IMR-90 (cell line): ENCODE data around the gene ETV3L. TPM values are rescaled to one million over a fixed set of nuclear protein-coding genes. Genes with fewer than 3 reads are reported as not detected.
A peak's percentile ranks its signal among the peaks of the same experiment; 100 is the strongest.

Experiments
- ATAC-seq: fragments of 200-7000 bp; cut with Tn5 transposase; 2 replicates; pipeline ENCODE4 v1.9.1; 2020; ENCODE audit warnings: low read depth, mild to moderate bottlenecking, moderate library complexity
- BruUV-seq: library from RNA; stranded (reverse); fragments of 400-500 nt; replicated peaks from 2 replicates; lab custom pipeline; 2021; lab: Mats Ljungman, UMichigan
- CTCF ChIA-PET: fragments of 300-600 bp; formaldehyde crosslinking; extraction: SDS; loops from one replicate; lab custom pipeline; 2021; ENCODE audit warnings: antibody characterized with exemption; lab: Yijun Ruan, JAX
- POLR2A ChIA-PET: fragments of 300-600 bp; sonication (Branson Sonifier 250); formaldehyde crosslinking; loops from one replicate; lab custom pipeline; 2022; ENCODE audit warnings: antibody characterized with exemption; ENCODE audit not compliant: unreplicated experiment; lab: Charles Lee
- DNase-seq: peaks from one replicate; pipeline ENCODE4 v3.0.0; 2013
- H2AFZ ChIP-seq: replicated peaks from 2 replicates; pipeline ENCODE3; 2013; ENCODE audit warnings: low read length, mild to moderate bottlenecking; ENCODE audit not compliant: poor library complexity
- H2AK5ac ChIP-seq: 2 replicates; pipeline ENCODE4 v1.6.1; 2013; ENCODE audit warnings: low read depth, low read length, inconsistent platforms
- H2AK9ac ChIP-seq: replicated peaks from 2 replicates; pipeline ENCODE3; 2013; ENCODE audit warnings: mild to moderate bottlenecking, low read depth, low read length, moderate library complexity; ENCODE audit not compliant: poor library complexity
- H2BK120ac ChIP-seq: 2 replicates; pipeline ENCODE4 v1.6.1; 2013; ENCODE audit warnings: low read depth, low read length, inconsistent platforms
- H2BK15ac ChIP-seq: 3 replicates; pipeline ENCODE4 v1.6.1; 2013; ENCODE audit warnings: low read depth, low read length, inconsistent platforms
- H2BK20ac ChIP-seq: 2 replicates; pipeline ENCODE4 v1.6.1; 2013; ENCODE audit warnings: low read depth, mild to moderate bottlenecking, inconsistent platforms, low read length, moderate library complexity
- H2BK5ac ChIP-seq: 2 replicates; pipeline ENCODE4 v1.6.1; 2013; ENCODE audit warnings: mild to moderate bottlenecking, low read depth, low read length, inconsistent platforms; ENCODE audit not compliant: poor library complexity, severe bottlenecking
- H3K14ac ChIP-seq: replicated peaks from 2 replicates; pipeline ENCODE4 v1.6.1; 2013; ENCODE audit warnings: low read depth, low read length, inconsistent platforms
- H3K18ac ChIP-seq: 2 replicates; pipeline ENCODE4 v1.6.1; 2013; ENCODE audit warnings: low read depth, low read length, control low read depth
- H3K23ac ChIP-seq: 2 replicates; pipeline ENCODE4 v1.6.1; 2013; ENCODE audit warnings: low read depth, low read length, inconsistent platforms
- H3K27ac ChIP-seq: 2 replicates; pipeline ENCODE4 v1.5.1; 2013; ENCODE audit warnings: mild to moderate bottlenecking, control low read depth, low read length; ENCODE audit not compliant: insufficient read depth
- H3K27me3 ChIP-seq: 2 replicates; pipeline ENCODE4 v1.6.1; 2013; ENCODE audit warnings: low read length; ENCODE audit not compliant: control insufficient read depth, insufficient read depth
- H3K36me3 ChIP-seq: 2 replicates; pipeline ENCODE4 v1.6.1; 2013; ENCODE audit warnings: low read length, mixed read lengths; ENCODE audit not compliant: control insufficient read depth, insufficient read depth
- H3K4ac ChIP-seq: 2 replicates; pipeline ENCODE4 v1.6.1; 2013; ENCODE audit warnings: low read depth, low read length, inconsistent platforms
- H3K4me1 ChIP-seq: 2 replicates; pipeline ENCODE4 v1.6.1; 2013; ENCODE audit warnings: low read length, mixed read lengths; ENCODE audit not compliant: control insufficient read depth, insufficient read depth
- H3K4me2 ChIP-seq: 2 replicates; pipeline ENCODE4 v1.6.1; 2013; ENCODE audit warnings: low read depth, mild to moderate bottlenecking, control low read depth, low read length, moderate library complexity
- H3K4me3 ChIP-seq: 2 replicates; pipeline ENCODE4 v1.5.1; 2013; ENCODE audit warnings: low read depth, mild to moderate bottlenecking, control low read depth, low read length, moderate library complexity; ENCODE audit not compliant: insufficient read depth
- H3K56ac ChIP-seq: 2 replicates; pipeline ENCODE4 v1.6.1; 2013; ENCODE audit warnings: low read length, inconsistent platforms; ENCODE audit not compliant: insufficient read depth; ENCODE audit errors: extremely low read depth
- H3K79me1 ChIP-seq, 2 experiments: 2 replicates each; pipeline ENCODE4 v1.6.1; 2013; ENCODE audit warnings: low read length in 2 of 2, inconsistent platforms in 1 of 2, low read depth in 1 of 2
- H3K9ac ChIP-seq: 2 replicates; pipeline ENCODE4 v1.6.1; 2013; ENCODE audit warnings: low read depth, low read length, control low read depth
- H3K9me1 ChIP-seq: 2 replicates; pipeline ENCODE4 v1.6.1; 2013; ENCODE audit warnings: low read length, inconsistent platforms; ENCODE audit not compliant: insufficient read depth
- H3K9me3 ChIP-seq: 2 replicates; pipeline ENCODE4 v1.6.1; 2013; ENCODE audit warnings: low read length; ENCODE audit not compliant: control insufficient read depth, insufficient read depth
- H4K20me1 ChIP-seq: 2 replicates; pipeline ENCODE4 v1.6.1; 2013; ENCODE audit warnings: low read length, inconsistent platforms; ENCODE audit not compliant: insufficient read depth
- H4K5ac ChIP-seq: 2 replicates; pipeline ENCODE4 v1.6.1; 2013; ENCODE audit warnings: mild to moderate bottlenecking, low read depth, low read length, control low read depth
- H4K8ac ChIP-seq, 2 experiments: 2 replicates each; pipeline ENCODE4 v1.6.1; 2013; ENCODE audit warnings: low read depth in 2 of 2, low read length in 2 of 2, control low read depth in 1 of 2, inconsistent platforms in 1 of 2
- H4K91ac ChIP-seq: 2 replicates; pipeline ENCODE4 v1.6.1; 2013; ENCODE audit warnings: low read depth, low read length, inconsistent platforms; ENCODE audit not compliant: insufficient read depth
- CEBPB ChIP-seq: IDR thresholded peaks from 2 replicates; pipeline ENCODE4 v1.6.1; 2012; ENCODE audit warnings: low read depth, low read length, improper control_type of control experiment
- CHD1 ChIP-seq: IDR thresholded peaks from 2 replicates; pipeline ENCODE4 v1.6.1; 2012; ENCODE audit warnings: low read depth, low read length, improper control_type of control experiment
- MXI1 ChIP-seq: IDR thresholded peaks from 2 replicates; pipeline ENCODE4 v1.6.1; 2012; ENCODE audit warnings: low read depth, mild to moderate bottlenecking, low read length, moderate library complexity, borderline replicate concordance
- NFE2L2 ChIP-seq: fragments of 150-350 bp; IDR thresholded peaks from 2 replicates; pipeline ENCODE4 v1.6.1; 2016; ENCODE audit warnings: low read depth, mild to moderate bottlenecking, low read length
- POLR2A ChIP-seq: IDR thresholded peaks from 2 replicates; pipeline ENCODE4 v1.6.1; 2012; ENCODE audit warnings: mild to moderate bottlenecking, low read depth, low read length
- RAD21 ChIP-seq: IDR thresholded peaks from 2 replicates; pipeline ENCODE4 v1.6.1; 2012; ENCODE audit warnings: low read length, improper control_type of control experiment
- RFX5 ChIP-seq: IDR thresholded peaks from 2 replicates; pipeline ENCODE4 v1.8.0; 2012; ENCODE audit warnings: low read depth, mild to moderate bottlenecking, low read length, moderate library complexity
- SMC3 ChIP-seq: fragments of 150-350 bp; IDR thresholded peaks from 2 replicates; pipeline ENCODE4 v1.6.1; 2016; ENCODE audit warnings: low read depth, mild to moderate bottlenecking, antibody characterized with exemption, low read length, moderate library complexity
- WGBS, 2 experiments: methylation state at CpG; one replicate each; pipeline versions ENCODE4 v1.1.5 to v1.1.7; 2013; ENCODE audit warnings: missing lambda C conversion rate in 2 of 2; ENCODE audit not compliant: insufficient read length in 1 of 2; ENCODE audit errors: extremely low coverage in 2 of 2; 5-methylcytosine and 5-hydroxymethylcytosine counted together
- dilution Hi-C: fragments of 300-500 bp; cut with HindIII; formaldehyde crosslinking; loops from one replicate; pipeline ENCODE4 v1.14.3; 2018; ENCODE audit warnings: low sequenced_read_pairs; ENCODE audit not compliant: unreplicated experiment
- in situ Hi-C: fragments of 300-500 bp; cut with MboI; formaldehyde crosslinking; loops from 3 replicates; pipeline ENCODE4 v1.14.3; 2019; ENCODE audit warnings: low sequenced_read_pairs, inconsistent platforms, mixed read lengths
- intact Hi-C: fragments of 100-400 bp; cut with micrococcal nuclease; formaldehyde crosslinking; loops from 2 replicates; pipeline ENCODE4 v1.10.0; 2022
- polyA plus RNA-seq, 3 experiments: library from polyadenylated mRNA; depleted of rRNA; stranded (reverse); fragments of >200 nt; gene quantifications; 2 replicates each; pipeline ENCODE4 v1.2.3, GENCODE V29; 2012; ENCODE audit warnings: low replicate concordance in 1 of 3
- total RNA-seq: library from RNA; depleted of rRNA; stranded (reverse); fragments of >200 nt; gene quantifications from 2 replicates; pipeline ENCODE4 v1.2.3, GENCODE V29; 2012
- TF ChIP-seq, protein P1 (sequence below): fragments of 150-350 bp; IDR thresholded peaks from 2 replicates; pipeline ENCODE4 v1.6.1; 2017; ENCODE audit warnings: mild to moderate bottlenecking, antibody characterized with exemption, low read length, low read depth
- TF ChIP-seq, protein P2 (sequence below): fragments of 150-350 bp; IDR thresholded peaks from 2 replicates; pipeline ENCODE4 v1.6.1; 2016; ENCODE audit warnings: low read depth, mild to moderate bottlenecking, low read length, moderate library complexity, borderline replicate concordance
- TF ChIP-seq, protein P3 (sequence below): conservative IDR thresholded peaks from 2 replicates; pipeline ENCODE4 v1.5.1; 2012; ENCODE audit warnings: mild to moderate bottlenecking, low read depth, low read length, improper control_type of control experiment

ETV3L gene
- total and polyA plus RNA-seq, 2 of the 4 experiments (the other 2 are of a cell fraction): not detected

DNA sequence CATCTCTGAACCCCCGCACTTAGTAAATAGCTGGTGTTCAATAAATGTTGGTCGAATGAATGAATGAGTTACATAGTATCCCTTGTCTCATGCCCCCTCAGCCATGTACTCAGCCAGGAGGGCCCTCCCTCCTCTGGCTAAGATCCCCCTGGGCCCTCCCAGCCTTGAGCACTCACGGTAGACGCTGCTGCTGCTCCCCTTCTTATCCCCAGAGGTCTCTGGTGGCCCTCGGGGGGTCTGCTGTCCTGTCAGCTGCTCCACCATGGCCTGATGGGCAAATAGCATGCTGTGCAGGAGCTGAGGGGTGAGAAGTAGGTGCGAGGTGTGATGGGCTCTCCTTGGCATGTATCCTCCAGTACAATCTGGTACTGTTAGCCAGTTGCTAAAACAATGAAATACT is 1.9 kb downstream of the ETV3L start:
- TF ChIP-seq, protein P1, sequence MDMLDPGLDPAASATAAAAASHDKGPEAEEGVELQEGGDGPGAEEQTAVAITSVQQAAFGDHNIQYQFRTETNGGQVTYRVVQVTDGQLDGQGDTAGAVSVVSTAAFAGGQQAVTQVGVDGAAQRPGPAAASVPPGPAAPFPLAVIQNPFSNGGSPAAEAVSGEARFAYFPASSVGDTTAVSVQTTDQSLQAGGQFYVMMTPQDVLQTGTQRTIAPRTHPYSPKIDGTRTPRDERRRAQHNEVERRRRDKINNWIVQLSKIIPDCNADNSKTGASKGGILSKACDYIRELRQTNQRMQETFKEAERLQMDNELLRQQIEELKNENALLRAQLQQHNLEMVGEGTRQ: no peak
- TF ChIP-seq, protein P2, sequence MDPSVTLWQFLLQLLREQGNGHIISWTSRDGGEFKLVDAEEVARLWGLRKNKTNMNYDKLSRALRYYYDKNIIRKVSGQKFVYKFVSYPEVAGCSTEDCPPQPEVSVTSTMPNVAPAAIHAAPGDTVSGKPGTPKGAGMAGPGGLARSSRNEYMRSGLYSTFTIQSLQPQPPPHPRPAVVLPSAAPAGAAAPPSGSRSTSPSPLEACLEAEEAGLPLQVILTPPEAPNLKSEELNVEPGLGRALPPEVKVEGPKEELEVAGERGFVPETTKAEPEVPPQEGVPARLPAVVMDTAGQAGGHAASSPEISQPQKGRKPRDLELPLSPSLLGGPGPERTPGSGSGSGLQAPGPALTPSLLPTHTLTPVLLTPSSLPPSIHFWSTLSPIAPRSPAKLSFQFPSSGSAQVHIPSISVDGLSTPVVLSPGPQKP: no peak
- TF ChIP-seq SMC3 (no peak), MXI1 (no peak), CEBPB (no peak), NFE2L2 (no peak), RAD21 (no peak), POLR2A (no peak), RFX5 (no peak), CHD1 (no peak)
- TF ChIP-seq, protein P3, sequence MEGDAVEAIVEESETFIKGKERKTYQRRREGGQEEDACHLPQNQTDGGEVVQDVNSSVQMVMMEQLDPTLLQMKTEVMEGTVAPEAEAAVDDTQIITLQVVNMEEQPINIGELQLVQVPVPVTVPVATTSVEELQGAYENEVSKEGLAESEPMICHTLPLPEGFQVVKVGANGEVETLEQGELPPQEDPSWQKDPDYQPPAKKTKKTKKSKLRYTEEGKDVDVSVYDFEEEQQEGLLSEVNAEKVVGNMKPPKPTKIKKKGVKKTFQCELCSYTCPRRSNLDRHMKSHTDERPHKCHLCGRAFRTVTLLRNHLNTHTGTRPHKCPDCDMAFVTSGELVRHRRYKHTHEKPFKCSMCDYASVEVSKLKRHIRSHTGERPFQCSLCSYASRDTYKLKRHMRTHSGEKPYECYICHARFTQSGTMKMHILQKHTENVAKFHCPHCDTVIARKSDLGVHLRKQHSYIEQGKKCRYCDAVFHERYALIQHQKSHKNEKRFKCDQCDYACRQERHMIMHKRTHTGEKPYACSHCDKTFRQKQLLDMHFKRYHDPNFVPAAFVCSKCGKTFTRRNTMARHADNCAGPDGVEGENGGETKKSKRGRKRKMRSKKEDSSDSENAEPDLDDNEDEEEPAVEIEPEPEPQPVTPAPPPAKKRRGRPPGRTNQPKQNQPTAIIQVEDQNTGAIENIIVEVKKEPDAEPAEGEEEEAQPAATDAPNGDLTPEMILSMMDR: no peak
- Histone ChIP-seq H3K23ac (no peak overlapping the region), H3K4me2 (no peak overlapping the region), H3K9ac (no peak overlapping the region), H3K56ac (no peak overlapping the region), H2AK9ac (no peak overlapping the region), H3K4me1 (no peaks in the 10 kb centered on the region), H2BK5ac (no peak overlapping the region), H3K27ac (no peak overlapping the region), H4K91ac (no peak overlapping the region), H3K9me1 (peaks cover 3% of the 10 kb centered on the region; the same call in 1 of the 2 replicates), H2BK120ac (no peak overlapping the region), H4K20me1 (no peaks in the 10 kb centered on the region), H4K5ac (no peak overlapping the region), H2AFZ (peak overlapping the region; percentile 8), H2BK15ac (no peak overlapping the region), H3K4me3 (no peak overlapping the region), H4K8ac (no peak overlapping the region), H3K79me1 (no peaks in the 10 kb centered on the region), H2BK20ac (no peak overlapping the region), H3K18ac (no peak overlapping the region), H3K27me3 (0 out of 2 replicates have a peak, but pooled peaks cover 3% of the 10 kb centered on the region), H3K14ac (no peak overlapping the region), H3K4ac (no peak overlapping the region), H3K9me3 (no peaks in the 10 kb centered on the region), H3K36me3 (no peaks in the 10 kb centered on the region), H2AK5ac (no peak overlapping the region)
- ATAC-seq (no peak), DNase-seq (no peak)
- BruUV-seq: no TSS peak
- POLR2A ChIA-PET: no interaction called here
- in situ Hi-C loops: no loop called here
- CTCF ChIA-PET: no interaction called here
- WGBS, 2 experiments: no CpG with 5 or more reads among the region's 6 CpGs
- intact Hi-C loops: loop anchor here (10.0 kb wide), 1 partner anchor 267 kb away; no protein-coding TSS in a partner anchor
- dilution Hi-C loops: no loop called here
